Liver (tissue), 3 donors: ENCODE measurements around the gene GLRX3.

ENCODE experiments used
- FOXA1 ChIP-seq: IDR thresholded peaks from 2 replicates; pipeline ENCODE4 v1.6.1; 2016; ENCODE audit warnings: antibody characterized with exemption
- HNF4A ChIP-seq, 2 donors: conservative IDR thresholded peaks; 2 replicates each; pipeline ENCODE4 v1.6.1; 2016; ENCODE audit warnings: antibody characterized with exemption in 2 of 2, mild to moderate bottlenecking in 2 of 2
- RAD21 ChIP-seq, 2 donors: IDR thresholded peaks; 2 replicates each; pipeline ENCODE4 v1.6.1; 2016; ENCODE audit warnings: antibody characterized with exemption in 2 of 2, mild to moderate bottlenecking in 2 of 2
- TAF1 ChIP-seq: conservative IDR thresholded peaks from 2 replicates; pipeline ENCODE4 v1.6.1; 2016; ENCODE audit warnings: antibody characterized with exemption, mild to moderate bottlenecking
- YY1 ChIP-seq: IDR thresholded peaks from 2 replicates; pipeline ENCODE4 v1.6.1; 2016; ENCODE audit warnings: antibody characterized with exemption, mild to moderate bottlenecking
- TF ChIP-seq, protein P1 (sequence below): fragments of 150-350 bp; IDR thresholded peaks from 2 replicates; pipeline ENCODE4 v1.5.1; 2017; ENCODE audit warnings: improper control_type of control experiment, low read depth, low read length; ENCODE audit not compliant: missing input control
- donor health status: healthy.
- donor health status: healthy.

DNA sequence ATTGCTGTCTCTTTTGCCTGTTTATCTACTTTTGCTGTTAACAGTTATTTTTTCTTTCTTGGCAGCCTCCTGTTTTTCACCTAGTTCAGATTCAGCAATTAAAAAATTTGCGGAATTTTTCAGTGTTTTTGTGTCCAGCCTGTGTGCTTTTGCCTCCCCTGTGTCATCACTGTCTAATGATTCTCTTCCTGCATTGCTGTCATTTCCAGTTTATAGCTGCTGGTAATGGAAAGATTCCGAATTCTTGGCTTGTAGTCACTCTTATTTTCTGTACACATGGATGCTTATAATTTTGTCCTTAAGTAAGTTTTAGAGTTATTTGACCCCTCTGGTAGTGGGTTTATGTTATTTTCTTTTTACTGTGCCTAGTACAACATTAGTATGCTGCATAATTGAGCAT lies 25.1 kb downstream of the GLRX3 start:
- TF ChIP-seq, protein P1, sequence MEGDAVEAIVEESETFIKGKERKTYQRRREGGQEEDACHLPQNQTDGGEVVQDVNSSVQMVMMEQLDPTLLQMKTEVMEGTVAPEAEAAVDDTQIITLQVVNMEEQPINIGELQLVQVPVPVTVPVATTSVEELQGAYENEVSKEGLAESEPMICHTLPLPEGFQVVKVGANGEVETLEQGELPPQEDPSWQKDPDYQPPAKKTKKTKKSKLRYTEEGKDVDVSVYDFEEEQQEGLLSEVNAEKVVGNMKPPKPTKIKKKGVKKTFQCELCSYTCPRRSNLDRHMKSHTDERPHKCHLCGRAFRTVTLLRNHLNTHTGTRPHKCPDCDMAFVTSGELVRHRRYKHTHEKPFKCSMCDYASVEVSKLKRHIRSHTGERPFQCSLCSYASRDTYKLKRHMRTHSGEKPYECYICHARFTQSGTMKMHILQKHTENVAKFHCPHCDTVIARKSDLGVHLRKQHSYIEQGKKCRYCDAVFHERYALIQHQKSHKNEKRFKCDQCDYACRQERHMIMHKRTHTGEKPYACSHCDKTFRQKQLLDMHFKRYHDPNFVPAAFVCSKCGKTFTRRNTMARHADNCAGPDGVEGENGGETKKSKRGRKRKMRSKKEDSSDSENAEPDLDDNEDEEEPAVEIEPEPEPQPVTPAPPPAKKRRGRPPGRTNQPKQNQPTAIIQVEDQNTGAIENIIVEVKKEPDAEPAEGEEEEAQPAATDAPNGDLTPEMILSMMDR = no peak
- TF ChIP-seq YY1 = no peak
- no peak for TF ChIP-seq RAD21 (IDR thresholded peaks at IDR 0.05)
- TF ChIP-seq TAF1 = no peak
- no peak for TF ChIP-seq FOXA1
- TF ChIP-seq HNF4A (conservative IDR thresholded peaks at IDR 0.05) = no peak
